ENCODE measurements around the gene SRSF12. TPM values are rescaled to one million over a fixed set of nuclear protein-coding genes. Genes with fewer than 3 reads are reported as not detected.

The SRSF12 gene
- total RNA-seq (2022; extraction: Qiagen RNA extraction), result 1.8 to 2.9 TPM (median 2.2 TPM) in 5 replicates

GRCh38 chr6:89117211-89118108 is at the start of gene SRSF12:
Gene SRSF12, minus strand, starts transcription at chr6:89118071. Its CDS starts 184 bp downstream, at chr6:89117887.

DNA sequence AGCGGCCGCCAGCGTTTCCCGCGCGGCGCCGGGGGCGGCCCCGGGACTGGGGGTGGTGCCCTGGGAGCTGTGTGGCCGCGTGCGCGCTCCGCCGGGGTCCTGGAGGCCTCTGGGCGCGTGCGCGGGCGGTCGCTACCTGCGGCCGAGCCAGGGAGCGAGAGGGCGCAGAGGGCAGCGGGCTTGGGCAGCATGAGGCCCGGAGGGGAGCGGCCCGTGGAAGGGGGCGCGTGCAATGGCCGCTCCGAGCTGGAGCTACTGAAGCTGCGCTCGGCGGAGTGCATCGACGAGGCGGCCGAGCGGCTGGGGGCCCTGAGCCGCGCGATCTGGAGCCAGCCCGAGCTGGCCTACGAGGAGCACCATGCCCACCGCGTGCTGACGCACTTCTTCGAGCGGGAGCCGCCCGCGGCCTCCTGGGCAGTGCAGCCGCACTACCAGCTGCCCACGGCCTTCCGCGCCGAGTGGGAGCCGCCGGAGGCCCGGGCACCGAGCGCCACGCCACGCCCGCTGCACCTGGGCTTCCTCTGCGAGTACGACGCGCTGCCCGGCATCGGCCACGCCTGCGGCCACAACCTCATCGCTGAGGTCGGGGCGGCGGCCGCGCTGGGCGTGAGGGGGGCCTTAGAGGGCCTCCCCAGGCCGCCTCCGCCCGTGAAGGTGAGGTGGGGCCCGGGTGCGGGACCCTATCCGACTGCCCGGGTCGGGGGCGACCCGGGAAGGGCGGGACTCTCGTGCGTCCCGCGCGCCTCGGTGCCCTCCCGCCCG is 28.3 kb upstream of the SRSF12 start, which contains the start of gene PM20D2:
PM20D2 (plus strand) TSS at position 100 of the 762 bp plus-strand sequence; CDS start at position 190, 90 bp downstream.

DNA sequence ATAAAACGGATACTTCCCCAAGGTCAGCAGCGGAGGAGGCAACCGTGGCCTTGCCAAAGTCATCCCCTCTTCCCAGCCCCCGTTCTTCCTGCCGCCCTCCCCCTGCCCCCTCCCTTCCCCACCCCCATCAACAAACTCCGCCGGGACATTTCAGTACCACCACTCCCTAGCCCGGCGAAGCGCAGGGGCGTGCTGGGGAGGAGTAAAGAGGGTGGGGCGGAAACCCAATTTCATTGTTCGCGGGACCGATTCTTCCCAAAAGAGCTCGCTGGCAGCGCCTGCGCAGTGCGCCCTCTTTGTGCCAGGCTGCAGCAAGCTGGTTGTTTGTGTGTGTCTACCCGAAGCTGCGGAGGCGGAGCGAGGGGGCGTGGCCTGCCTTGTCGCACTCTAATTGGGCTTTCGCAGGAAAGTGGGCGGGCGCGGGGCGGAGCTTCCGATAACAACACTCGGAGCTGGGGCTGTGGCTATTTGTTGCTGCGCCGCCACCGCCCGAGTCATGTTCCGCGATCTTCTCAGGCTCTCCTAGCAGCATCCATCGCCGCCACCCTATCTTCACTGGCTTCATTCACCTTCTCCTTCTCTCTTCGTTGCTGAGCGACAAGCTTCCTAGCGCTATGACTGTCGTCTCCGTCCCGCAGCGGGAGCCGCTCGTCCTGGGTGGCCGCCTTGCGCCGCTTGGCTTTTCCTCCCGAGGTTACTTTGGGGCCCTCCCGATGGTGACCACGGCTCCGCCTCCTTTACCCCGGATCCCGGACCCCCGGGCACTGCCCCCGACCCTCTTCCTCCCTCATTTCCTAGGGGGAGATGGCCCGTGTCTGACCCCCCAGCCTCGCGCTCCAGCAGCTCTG is 37.4 kb downstream of the SRSF12 start, which contains the start of gene PNRC1:
PNRC1 (plus strand) TSS at position 471 of the 848 bp plus-strand sequence; CDS start at position 615, 144 bp downstream.

Other genes with a start within 250 kb of the SRSF12 start
- gene RNGTT, start 154.5 kb downstream of the SRSF12 start, total RNA-seq (2022; extraction: Qiagen RNA extraction), result 8.2 to 10.8 TPM (median 9.8 TPM) in 5 replicates
- gene PNRC1, start 37.3 kb downstream of the SRSF12 start, total RNA-seq (2022; extraction: Qiagen RNA extraction), result 29.5 to 40.4 TPM (median 38.9 TPM) in 5 replicates
- gene PM20D2, start 28.0 kb upstream of the SRSF12 start, total RNA-seq (2022; extraction: Qiagen RNA extraction), result 11.1 to 15.9 TPM (median 13.9 TPM) in 5 replicates
- not detected in 5 replicates for gene GABRR1, start 99.3 kb upstream of the SRSF12 start, total RNA-seq (2022; extraction: Qiagen RNA extraction)
- 0.05 to 0.07 TPM in 2 of 5 replicates, not detected in the others for gene GABRR2, start 197.2 kb upstream of the SRSF12 start, total RNA-seq (2022; extraction: Qiagen RNA extraction)
- 14.2 to 16.8 TPM (median 16.0 TPM) in 5 replicates for gene UBE2J1, start 234.7 kb upstream of the SRSF12 start, total RNA-seq (2022; extraction: Qiagen RNA extraction)